Measurements from ENCODE around the gene PDE6G.

DNA sequence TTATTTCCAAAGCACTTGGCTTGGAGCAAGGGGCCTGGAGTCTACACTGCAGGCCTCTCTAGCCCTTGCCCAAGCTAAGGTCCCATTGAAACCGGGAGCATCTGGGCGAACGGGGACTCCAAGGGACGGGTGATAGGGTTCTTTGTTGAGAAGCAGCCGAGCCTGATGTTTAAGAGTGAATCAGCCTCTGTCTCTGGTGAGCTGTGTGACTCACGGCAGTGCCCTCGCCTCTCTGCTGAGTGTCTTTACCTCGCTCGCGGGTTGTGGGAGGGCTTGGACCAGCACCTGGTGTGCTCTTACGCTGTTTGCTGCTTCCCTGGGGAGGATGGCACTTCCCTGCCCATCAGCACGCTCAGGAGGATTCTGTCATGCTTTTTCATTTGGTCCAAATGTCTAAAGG lies 28.8 kb upstream of the PDE6G start:
- TF ChIP-seq, protein P1, sequence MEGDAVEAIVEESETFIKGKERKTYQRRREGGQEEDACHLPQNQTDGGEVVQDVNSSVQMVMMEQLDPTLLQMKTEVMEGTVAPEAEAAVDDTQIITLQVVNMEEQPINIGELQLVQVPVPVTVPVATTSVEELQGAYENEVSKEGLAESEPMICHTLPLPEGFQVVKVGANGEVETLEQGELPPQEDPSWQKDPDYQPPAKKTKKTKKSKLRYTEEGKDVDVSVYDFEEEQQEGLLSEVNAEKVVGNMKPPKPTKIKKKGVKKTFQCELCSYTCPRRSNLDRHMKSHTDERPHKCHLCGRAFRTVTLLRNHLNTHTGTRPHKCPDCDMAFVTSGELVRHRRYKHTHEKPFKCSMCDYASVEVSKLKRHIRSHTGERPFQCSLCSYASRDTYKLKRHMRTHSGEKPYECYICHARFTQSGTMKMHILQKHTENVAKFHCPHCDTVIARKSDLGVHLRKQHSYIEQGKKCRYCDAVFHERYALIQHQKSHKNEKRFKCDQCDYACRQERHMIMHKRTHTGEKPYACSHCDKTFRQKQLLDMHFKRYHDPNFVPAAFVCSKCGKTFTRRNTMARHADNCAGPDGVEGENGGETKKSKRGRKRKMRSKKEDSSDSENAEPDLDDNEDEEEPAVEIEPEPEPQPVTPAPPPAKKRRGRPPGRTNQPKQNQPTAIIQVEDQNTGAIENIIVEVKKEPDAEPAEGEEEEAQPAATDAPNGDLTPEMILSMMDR (IDR thresholded peaks at IDR 0.05; ENCODE audit: poor library complexity), result no peak
- no peak for TF ChIP-seq EZH2phosphoT487 (IDR thresholded peaks at IDR 0.05; ENCODE audit: low read depth, severe bottlenecking, unreplicated experiment)

Data from hepatocyte (in vitro differentiated cells).